Fibroblast of the aortic adventitia (primary cell): ENCODE results near the gene NSUN3. TPM values are rescaled to one million over a fixed set of nuclear protein-coding genes. Genes with fewer than 3 reads are reported as not detected.

Experiments
- DNase-seq: peaks from one replicate; pipeline ENCODE4 v3.0.0-alpha.2; 2010; ENCODE audit warnings: low read depth
- H3K4me3 ChIP-seq: 2 replicates; pipeline ENCODE4 v1.5.1; 2011; ENCODE audit warnings: low read depth, mild to moderate bottlenecking, control low read depth, low read length, moderate library complexity
- total RNA-seq: library from RNA; depleted of rRNA; stranded (reverse); fragments of >200 nt; gene quantifications from 2 replicates; pipeline ENCODE4 v1.2.3, GENCODE V29; 2012; ENCODE audit warnings: low replicate concordance
- TF ChIP-seq, protein P1 (sequence below): IDR thresholded peaks from 2 replicates; pipeline ENCODE4 v1.5.1; 2011; ENCODE audit warnings: mild to moderate bottlenecking, low read length, control low read depth, inconsistent platforms; ENCODE audit not compliant: insufficient read depth

NSUN3 gene
- total RNA-seq, 1 donor: 16.4 TPM

DNA sequence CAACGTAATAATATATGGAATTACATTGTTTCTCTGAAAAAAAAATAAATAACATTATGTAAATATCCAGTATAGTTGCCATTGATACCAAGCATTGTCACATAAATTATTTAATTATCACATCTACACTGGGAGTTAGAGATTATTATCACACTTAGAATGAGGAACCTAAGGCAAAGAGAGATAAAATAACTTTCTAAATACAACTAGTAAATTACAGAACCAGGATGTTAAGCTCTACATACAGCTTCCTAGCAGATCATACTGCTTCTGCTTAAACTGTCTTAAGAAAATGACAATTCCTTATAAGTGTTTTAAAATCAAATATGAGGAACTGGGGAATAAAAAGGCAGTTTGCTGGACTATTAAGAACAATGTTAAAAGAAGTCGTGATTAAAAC is 104.5 kb downstream of the NSUN3 start:
- no peak overlapping the region for H3K4me3 ChIP-seq
- TF ChIP-seq, protein P1, sequence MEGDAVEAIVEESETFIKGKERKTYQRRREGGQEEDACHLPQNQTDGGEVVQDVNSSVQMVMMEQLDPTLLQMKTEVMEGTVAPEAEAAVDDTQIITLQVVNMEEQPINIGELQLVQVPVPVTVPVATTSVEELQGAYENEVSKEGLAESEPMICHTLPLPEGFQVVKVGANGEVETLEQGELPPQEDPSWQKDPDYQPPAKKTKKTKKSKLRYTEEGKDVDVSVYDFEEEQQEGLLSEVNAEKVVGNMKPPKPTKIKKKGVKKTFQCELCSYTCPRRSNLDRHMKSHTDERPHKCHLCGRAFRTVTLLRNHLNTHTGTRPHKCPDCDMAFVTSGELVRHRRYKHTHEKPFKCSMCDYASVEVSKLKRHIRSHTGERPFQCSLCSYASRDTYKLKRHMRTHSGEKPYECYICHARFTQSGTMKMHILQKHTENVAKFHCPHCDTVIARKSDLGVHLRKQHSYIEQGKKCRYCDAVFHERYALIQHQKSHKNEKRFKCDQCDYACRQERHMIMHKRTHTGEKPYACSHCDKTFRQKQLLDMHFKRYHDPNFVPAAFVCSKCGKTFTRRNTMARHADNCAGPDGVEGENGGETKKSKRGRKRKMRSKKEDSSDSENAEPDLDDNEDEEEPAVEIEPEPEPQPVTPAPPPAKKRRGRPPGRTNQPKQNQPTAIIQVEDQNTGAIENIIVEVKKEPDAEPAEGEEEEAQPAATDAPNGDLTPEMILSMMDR: no peak
- no peak for DNase-seq

DNA sequence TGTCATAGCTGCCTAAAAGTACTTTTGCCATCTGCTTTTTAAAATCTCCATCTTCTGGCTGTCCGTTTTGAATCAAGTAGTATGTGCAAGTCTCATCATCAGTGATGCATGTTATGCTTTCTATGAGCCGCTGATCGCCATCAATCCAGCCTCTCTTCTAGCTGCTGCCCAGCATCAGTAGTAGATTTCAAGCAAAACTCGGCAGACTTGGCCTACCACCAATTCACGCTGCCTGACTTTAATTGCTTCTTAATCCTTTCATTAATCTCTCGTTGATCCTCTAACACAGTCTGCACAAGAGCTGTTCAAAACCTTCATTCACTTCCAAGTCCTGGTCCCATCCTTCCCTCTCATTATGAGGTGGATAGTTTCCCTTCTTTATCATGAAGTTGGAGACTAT is 104.9 kb downstream of the NSUN3 start:
- DNase-seq: no peak
- TF ChIP-seq, protein P1: no peak
- no peak overlapping the region for H3K4me3 ChIP-seq

DNA sequence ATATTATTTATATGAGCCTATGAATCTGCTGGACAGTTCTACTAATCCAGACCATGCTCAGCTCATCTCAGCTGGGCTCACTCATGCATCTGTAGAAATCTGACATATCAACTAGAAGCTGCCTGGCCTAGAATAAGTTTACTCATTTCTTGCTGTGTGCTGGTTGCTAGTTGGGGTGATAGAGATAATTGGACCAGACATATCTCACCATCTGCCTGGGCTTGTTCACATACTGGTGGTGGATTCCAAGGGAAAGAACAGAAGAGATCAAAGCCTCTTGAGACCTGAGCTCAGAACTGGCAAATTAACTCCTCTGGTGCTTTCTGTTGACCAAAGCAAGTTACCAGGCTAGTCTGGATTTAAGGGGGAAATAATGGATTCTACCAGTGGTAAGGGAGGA is 109.1 kb downstream of the NSUN3 start:
- TF ChIP-seq, protein P1: no peak
- DNase-seq: no peak
- H3K4me3 ChIP-seq: no peak overlapping the region

DNA sequence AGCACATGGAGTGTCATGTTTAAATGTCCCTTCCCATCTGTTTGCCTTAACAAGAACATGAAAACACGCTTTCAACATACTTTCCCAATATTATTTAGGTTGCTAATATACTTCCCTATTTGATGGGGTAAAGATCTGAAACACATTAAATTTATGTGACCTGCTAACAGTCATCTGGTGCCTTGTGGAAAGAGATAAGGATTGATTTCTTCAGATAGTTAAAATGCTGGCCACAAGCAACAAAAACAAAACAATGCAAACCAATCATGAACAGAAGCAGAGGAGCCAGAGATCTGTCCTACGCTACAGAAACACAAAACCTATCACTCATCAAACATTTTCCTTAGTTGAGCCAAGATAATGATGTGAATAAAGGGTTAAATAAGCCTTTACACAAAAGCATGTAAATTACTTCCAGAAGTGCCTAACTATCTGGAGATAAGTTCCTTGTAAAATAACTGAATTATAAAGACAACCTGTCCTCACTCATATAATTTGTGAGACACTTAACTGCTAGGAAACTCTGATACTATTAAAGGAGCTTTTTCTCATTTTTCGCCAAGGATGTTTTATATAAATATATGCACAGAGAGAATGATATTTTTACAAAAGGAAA is 109.9 kb downstream of the NSUN3 start:
- H3K4me3 ChIP-seq: no peak overlapping the region
- no peak for DNase-seq
- TF ChIP-seq, protein P1: no peak

DNA sequence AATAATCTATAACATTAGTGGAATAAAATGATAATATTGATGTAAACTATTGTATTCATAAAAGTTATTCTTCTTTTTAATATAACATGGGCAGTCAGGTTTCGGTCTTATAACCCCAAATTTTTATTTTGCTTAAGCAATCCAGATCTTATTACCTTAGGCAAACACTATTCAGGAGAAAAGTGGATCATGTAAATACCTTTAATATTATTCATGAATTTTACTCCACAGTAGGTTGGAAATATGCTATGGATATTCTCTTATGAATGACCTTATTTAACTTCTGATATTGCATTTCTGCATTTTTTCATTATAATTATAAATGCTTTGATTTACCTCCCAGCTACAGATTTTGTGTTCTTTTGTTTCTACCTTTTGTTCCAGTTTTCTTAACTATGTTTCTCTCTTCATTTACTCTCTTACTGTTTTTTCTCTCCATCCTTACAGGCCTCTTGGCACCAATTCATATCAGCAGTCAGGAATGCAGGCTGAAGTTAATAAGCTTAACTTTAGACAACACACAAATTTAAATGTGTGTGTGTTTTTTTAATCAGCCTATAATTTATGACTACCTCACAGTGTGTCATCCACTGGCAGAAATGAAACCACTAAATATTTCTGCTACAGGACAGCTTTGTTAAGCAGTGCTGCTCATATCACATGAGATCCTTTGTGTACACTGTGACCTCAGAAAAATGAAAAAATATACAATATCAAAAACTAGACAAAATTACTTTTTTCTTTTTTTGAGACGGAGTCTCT is 111.0 kb downstream of the NSUN3 start:
- TF ChIP-seq, protein P1: no peak
- no peak overlapping the region for H3K4me3 ChIP-seq
- peak; percentile 28 for DNase-seq

DNA sequence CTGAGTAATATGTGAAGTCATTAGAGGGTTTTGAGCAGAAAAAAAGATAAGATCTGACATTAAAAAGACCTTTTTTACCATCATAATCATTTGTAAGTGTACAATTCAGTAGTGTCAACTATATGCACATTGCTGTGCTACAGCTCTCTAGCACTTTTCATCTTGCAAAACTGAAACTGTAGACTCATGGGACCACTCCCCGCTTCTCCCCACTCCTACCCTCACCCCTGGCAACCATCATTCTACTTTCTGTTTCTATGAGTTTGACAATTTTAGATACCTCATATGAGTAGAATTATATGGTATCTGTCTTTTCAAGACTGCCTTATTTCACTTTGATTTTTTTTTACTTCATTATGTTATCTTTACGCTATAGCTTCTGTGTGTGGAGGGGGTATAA is 112.8 kb downstream of the NSUN3 start:
- no peak for DNase-seq
- TF ChIP-seq, protein P1: no peak
- H3K4me3 ChIP-seq: no peak overlapping the region
